Loucy (cell line): ENCODE data around the gene TMIGD2.

Source experiments
- EZH2phosphoT487 ChIP-seq: fragments of 200-600 bp; IDR thresholded peaks from 2 replicates; pipeline ENCODE4 v1.6.1; 2018; ENCODE audit warnings: antibody characterized with exemption, mild to moderate bottlenecking, moderate library complexity, borderline replicate concordance
- TF ChIP-seq, protein P1 (sequence below): fragments of 200-600 bp; sonication (generic); conservative IDR thresholded peaks from 2 replicates; pipeline ENCODE4 v1.5.1; 2014; ENCODE audit warnings: mild to moderate bottlenecking, antibody characterized with exemption, low read length

DNA sequence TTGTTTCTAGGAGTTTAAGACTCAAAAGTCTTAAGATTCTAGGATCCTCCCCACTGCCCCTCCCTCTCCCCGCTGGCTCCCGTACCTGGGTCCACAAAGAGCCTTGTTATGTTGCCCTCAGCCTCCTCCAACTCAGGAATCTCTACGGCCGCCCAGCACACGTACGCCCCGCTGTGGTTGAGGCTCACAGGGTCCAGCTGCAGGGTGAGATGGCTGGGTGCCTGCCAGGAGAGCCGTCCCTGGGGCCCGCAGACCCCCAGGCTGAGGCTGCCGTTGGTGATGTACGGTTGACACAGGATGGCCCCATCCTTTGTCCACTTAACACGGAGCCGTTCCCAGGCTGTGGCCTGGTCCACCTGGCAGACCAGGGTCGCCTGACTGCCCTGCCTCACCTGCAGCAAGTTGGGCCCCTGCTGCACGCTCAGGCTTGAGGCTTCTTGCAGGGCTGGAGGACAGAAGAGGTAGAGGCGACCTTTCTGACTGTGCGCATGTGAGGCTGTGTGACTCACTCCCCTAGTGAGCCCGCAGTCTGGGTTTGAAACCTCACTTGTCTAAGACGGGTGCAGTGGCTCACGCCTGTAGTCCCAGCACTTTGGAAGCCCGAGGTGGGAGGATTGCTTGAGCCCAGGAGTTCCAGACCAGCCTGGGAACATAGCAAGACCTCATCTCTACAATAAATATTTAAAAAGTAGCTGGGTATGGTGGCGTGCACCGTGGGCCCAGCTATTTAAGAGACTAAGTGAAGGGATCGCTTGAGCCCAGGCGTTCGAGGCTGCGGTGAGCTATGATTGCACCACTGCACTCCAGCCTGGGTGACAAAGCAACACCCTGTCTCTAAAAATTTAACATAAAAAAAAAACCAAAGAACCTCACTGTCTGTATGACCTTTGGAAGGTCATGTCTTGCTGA lies 4.0 kb downstream of the TMIGD2 start:
- TF ChIP-seq, protein P1, sequence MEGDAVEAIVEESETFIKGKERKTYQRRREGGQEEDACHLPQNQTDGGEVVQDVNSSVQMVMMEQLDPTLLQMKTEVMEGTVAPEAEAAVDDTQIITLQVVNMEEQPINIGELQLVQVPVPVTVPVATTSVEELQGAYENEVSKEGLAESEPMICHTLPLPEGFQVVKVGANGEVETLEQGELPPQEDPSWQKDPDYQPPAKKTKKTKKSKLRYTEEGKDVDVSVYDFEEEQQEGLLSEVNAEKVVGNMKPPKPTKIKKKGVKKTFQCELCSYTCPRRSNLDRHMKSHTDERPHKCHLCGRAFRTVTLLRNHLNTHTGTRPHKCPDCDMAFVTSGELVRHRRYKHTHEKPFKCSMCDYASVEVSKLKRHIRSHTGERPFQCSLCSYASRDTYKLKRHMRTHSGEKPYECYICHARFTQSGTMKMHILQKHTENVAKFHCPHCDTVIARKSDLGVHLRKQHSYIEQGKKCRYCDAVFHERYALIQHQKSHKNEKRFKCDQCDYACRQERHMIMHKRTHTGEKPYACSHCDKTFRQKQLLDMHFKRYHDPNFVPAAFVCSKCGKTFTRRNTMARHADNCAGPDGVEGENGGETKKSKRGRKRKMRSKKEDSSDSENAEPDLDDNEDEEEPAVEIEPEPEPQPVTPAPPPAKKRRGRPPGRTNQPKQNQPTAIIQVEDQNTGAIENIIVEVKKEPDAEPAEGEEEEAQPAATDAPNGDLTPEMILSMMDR = no peak
- no peak for TF ChIP-seq EZH2phosphoT487
